Astrocyte (in vitro differentiated cells and primary cell): ENCODE results near the gene SH3BP1. TPM values are rescaled to one million over a fixed set of nuclear protein-coding genes. Genes with fewer than 3 reads are reported as not detected.
A peak's percentile ranks its signal among the peaks of the same experiment; 100 is the strongest.

Source experiments
- DNase-seq: peaks from one replicate; pipeline ENCODE4 v3.0.0-alpha.2; 2010; ENCODE audit warnings: low read depth
- FAIRE-seq: peaks from 2 replicates; lab custom pipeline; 2011; peaks lifted over from hg19 to GRCh38; lab: Jason Lieb, UNC
- H2AFZ ChIP-seq: 2 replicates; pipeline ENCODE4 v1.6.0; 2012; ENCODE audit warnings: low read depth, low read length, inconsistent platforms
- H3K27ac ChIP-seq: 2 replicates; pipeline ENCODE4 v1.5.1; 2011; ENCODE audit warnings: low read depth, low read length, inconsistent platforms
- H3K27me3 ChIP-seq: 2 replicates; pipeline ENCODE4 v1.6.0; 2011; ENCODE audit warnings: low read length, inconsistent platforms; ENCODE audit not compliant: insufficient read depth
- H3K36me3 ChIP-seq: 2 replicates; pipeline ENCODE4 v1.5.1; 2011; ENCODE audit warnings: low read length, inconsistent platforms; ENCODE audit not compliant: insufficient read depth
- H3K4me1 ChIP-seq: 2 replicates; pipeline ENCODE4 v1.5.1; 2011; ENCODE audit warnings: low read length, inconsistent platforms; ENCODE audit not compliant: insufficient read depth
- H3K4me2 ChIP-seq: 2 replicates; pipeline ENCODE4 v1.6.0; 2012; ENCODE audit warnings: low read length, inconsistent platforms
- H3K4me3 ChIP-seq: 2 replicates; pipeline ENCODE4 v1.5.1; 2011; ENCODE audit warnings: low read depth, mild to moderate bottlenecking, low read length, inconsistent platforms; ENCODE audit not compliant: insufficient read depth
- H3K79me2 ChIP-seq: 2 replicates; pipeline ENCODE4 v1.6.0; 2012; ENCODE audit warnings: mild to moderate bottlenecking, low read length, inconsistent platforms; ENCODE audit not compliant: insufficient read depth
- H3K9ac ChIP-seq: 2 replicates; pipeline ENCODE4 v1.6.0; 2012; ENCODE audit warnings: mild to moderate bottlenecking, low read length, inconsistent platforms
- H3K9me3 ChIP-seq: 2 replicates; pipeline ENCODE4 v1.5.1; 2012; ENCODE audit warnings: low read depth, mild to moderate bottlenecking, low read length, inconsistent platforms; ENCODE audit not compliant: insufficient read depth
- H4K20me1 ChIP-seq: 2 replicates; pipeline ENCODE4 v1.6.0; 2012; ENCODE audit warnings: low read length, inconsistent platforms; ENCODE audit not compliant: insufficient read depth
- H3K27ac Mint-ChIP-seq: one replicate; pipeline ENCODE4 v1.8.0; 2021; ENCODE audit warnings: mild to moderate bottlenecking, mixed read lengths; ENCODE audit not compliant: unreplicated experiment
- H3K27me3 Mint-ChIP-seq: one replicate; pipeline ENCODE4 v1.8.0; 2021; ENCODE audit warnings: low read depth, mixed read lengths; ENCODE audit not compliant: unreplicated experiment
- H3K36me3 Mint-ChIP-seq: one replicate; pipeline ENCODE4 v1.8.0; 2021; ENCODE audit warnings: low read depth, mixed read lengths; ENCODE audit not compliant: unreplicated experiment
- H3K4me1 Mint-ChIP-seq: one replicate; pipeline ENCODE4 v1.8.0; 2021; ENCODE audit warnings: low read depth, mixed read lengths; ENCODE audit not compliant: unreplicated experiment
- H3K4me3 Mint-ChIP-seq: one replicate; pipeline ENCODE4 v1.8.0; 2021; ENCODE audit warnings: mild to moderate bottlenecking, moderate library complexity, mixed read lengths; ENCODE audit not compliant: unreplicated experiment
- H3K9me3 Mint-ChIP-seq: one replicate; pipeline ENCODE4 v1.8.0; 2021; ENCODE audit warnings: mild to moderate bottlenecking, mixed read lengths; ENCODE audit not compliant: unreplicated experiment
- CTCF ChIP-seq: IDR thresholded peaks from 2 replicates; pipeline ENCODE4 v1.5.1; 2011; ENCODE audit warnings: low read depth, mild to moderate bottlenecking, inconsistent platforms, low read length, moderate library complexity; ENCODE audit not compliant: insufficient read depth
- EZH2 ChIP-seq: IDR thresholded peaks from 2 replicates; pipeline ENCODE4 v1.6.1; 2012; ENCODE audit warnings: mild to moderate bottlenecking, low read length, inconsistent platforms; ENCODE audit not compliant: insufficient read depth
- total RNA-seq: library from RNA; stranded (reverse); gene quantifications from 2 replicates; pipeline ENCODE4 v1.2.1, GENCODE V29; 2021

SH3BP1 gene
- total RNA-seq, 1 donor from 2014 or later = 26.5 TPM

- H3K27me3 Mint-ChIP-seq = no peaks in the 10 kb centered on the region
- peak; percentile 71 for FAIRE-seq
These were observed 31.5 kb upstream of the SH3BP1 start for GRCh38 chr22:37607935-37608476.

DNA sequence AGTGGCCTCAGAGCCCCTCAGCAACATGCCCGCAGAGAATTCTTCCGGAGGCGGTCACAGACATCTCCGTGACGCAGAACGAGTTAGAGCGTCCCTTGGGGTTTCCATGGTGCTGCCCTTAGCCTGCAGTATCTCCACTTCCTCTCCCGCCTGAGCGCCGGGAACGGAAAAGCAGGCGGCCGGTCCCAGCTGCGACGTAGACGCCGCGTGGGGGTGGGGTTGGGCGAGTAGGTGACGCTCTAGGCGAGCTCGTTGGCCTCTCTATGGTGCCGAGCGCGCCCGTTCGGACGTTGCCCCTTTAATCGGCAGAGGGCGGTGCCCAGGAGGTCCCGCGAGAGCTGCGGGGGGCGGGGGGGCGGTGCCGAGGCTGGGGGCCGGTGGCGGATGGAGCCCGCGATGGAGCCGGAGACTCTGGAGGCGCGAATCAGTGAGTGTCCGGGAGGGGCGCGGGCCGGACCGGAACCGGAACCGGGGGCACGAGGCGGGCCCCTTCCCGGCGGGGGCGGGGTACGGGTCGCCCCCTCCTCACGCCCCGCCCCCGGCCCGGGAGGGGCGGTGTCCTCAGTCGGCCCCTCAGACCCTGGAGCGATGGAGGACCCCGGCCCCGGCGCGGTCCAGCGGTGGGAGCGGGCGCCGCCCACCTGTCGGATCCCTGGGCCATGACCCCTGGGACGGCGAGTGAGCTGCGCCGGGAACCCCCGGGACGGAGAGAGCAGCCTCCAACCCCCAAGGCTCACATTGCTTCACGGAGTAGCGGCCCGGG, 30.8 kb upstream of the SH3BP1 start, which contains the start of gene GGA1:
TSS of gene GGA1 (plus strand) at position 358 of the 763 bp plus-strand sequence. CDS start at position 385, 27 bp downstream.
- Histone ChIP-seq H3K4me1 (peaks cover 19% of the 10 kb centered on the region), H2AFZ (peak within 1 kb of the TSS; percentile 88), H3K27me3 (peaks cover 3% of the 10 kb centered on the region), H4K20me1 (peaks cover 9% of the 10 kb centered on the region), H3K27ac (peak within 1 kb of the TSS; percentile 96), H3K36me3 (no peaks in the 10 kb centered on the region), H3K9ac (peak within 1 kb of the TSS; percentile 95), H3K4me2 (peak within 1 kb of the TSS; percentile 100), H3K4me3 (peak within 1 kb of the TSS; percentile 91), H3K9me3 (no peaks in the 10 kb centered on the region), H3K79me2 (peaks cover 36% of the 10 kb centered on the region)
- H3K27ac Mint-ChIP-seq = peak within 1 kb of the TSS; percentile 97
- H3K27me3 Mint-ChIP-seq = no peaks in the 10 kb centered on the region
- no peaks in the 10 kb centered on the region for H3K36me3 Mint-ChIP-seq
- peak; percentile 13 for FAIRE-seq
- no peaks in the 10 kb centered on the region for H3K9me3 Mint-ChIP-seq
- peak within 1 kb of the TSS; percentile 94 for H3K4me3 Mint-ChIP-seq
- peak; percentile 97 for DNase-seq
- H3K4me1 Mint-ChIP-seq = peaks cover 8% of the 10 kb centered on the region
- TF ChIP-seq CTCF = no peak
- no peak for TF ChIP-seq EZH2

More at GRCh38 chr22:37607935-37608476, 31.5 kb upstream of the SH3BP1 start:
- no peak for DNase-seq
- H3K27me3 ChIP-seq = peaks cover 3% of the 10 kb centered on the region
- H3K9me3 ChIP-seq = no peaks in the 10 kb centered on the region
- H3K79me2 ChIP-seq = peaks cover 34% of the 10 kb centered on the region
- Mint-ChIP-seq H3K4me1 (peaks cover 7% of the 10 kb centered on the region), H3K27ac (peak overlapping the region; percentile 97), H3K9me3 (no peaks in the 10 kb centered on the region), H3K4me3 (peak overlapping the region; percentile 88), H3K36me3 (no peaks in the 10 kb centered on the region)
- peak overlapping the region; percentile 95 for H3K9ac ChIP-seq
- peak overlapping the region; percentile 96 for H3K27ac ChIP-seq
- H3K4me3 ChIP-seq = peak overlapping the region; percentile 91
- H3K4me1 ChIP-seq = peaks cover 16% of the 10 kb centered on the region
- H3K4me2 ChIP-seq = peak overlapping the region; percentile 100
- TF ChIP-seq CTCF (no peak), EZH2 (no peak)
- no peaks in the 10 kb centered on the region for H3K36me3 ChIP-seq
- peak overlapping the region; percentile 88 for H2AFZ ChIP-seq
- peaks cover 9% of the 10 kb centered on the region for H4K20me1 ChIP-seq
